GM12872 (cell line): Measurements from ENCODE around the gene GON7.

Experiments
- TF ChIP-seq, protein P1 (sequence below): IDR thresholded peaks from 3 replicates; pipeline ENCODE4 v1.5.1; 2011; ENCODE audit warnings: low read depth, mild to moderate bottlenecking, low read length, moderate library complexity; ENCODE audit not compliant: insufficient read depth

Gene GON7

GRCh38 chr14:93153121-93153520 is 53.7 kb downstream of the GON7 start:
- TF ChIP-seq, protein P1, sequence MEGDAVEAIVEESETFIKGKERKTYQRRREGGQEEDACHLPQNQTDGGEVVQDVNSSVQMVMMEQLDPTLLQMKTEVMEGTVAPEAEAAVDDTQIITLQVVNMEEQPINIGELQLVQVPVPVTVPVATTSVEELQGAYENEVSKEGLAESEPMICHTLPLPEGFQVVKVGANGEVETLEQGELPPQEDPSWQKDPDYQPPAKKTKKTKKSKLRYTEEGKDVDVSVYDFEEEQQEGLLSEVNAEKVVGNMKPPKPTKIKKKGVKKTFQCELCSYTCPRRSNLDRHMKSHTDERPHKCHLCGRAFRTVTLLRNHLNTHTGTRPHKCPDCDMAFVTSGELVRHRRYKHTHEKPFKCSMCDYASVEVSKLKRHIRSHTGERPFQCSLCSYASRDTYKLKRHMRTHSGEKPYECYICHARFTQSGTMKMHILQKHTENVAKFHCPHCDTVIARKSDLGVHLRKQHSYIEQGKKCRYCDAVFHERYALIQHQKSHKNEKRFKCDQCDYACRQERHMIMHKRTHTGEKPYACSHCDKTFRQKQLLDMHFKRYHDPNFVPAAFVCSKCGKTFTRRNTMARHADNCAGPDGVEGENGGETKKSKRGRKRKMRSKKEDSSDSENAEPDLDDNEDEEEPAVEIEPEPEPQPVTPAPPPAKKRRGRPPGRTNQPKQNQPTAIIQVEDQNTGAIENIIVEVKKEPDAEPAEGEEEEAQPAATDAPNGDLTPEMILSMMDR: no peak
